Spinal cord (tissue), 10 donors: ENCODE results near the gene COL20A1. TPM values are rescaled to one million over a fixed set of nuclear protein-coding genes. Genes with fewer than 3 reads are reported as not detected.
A peak's percentile ranks its signal among the peaks of the same experiment; 100 is the strongest.

Experiments
- DNase-seq, 6 donors: peaks; one replicate each; pipeline versions ENCODE4 v3.0.0 to v3.0.0-alpha.2; 2013 to 2015; ENCODE audit warnings: low spot score in 6 of 6, low read depth in 4 of 6
- H3K27ac ChIP-seq: one replicate; pipeline ENCODE4 v1.5.1; 2013; ENCODE audit warnings: low read depth, low read length, control low read depth
- H3K27me3 ChIP-seq: one replicate; pipeline ENCODE4 v1.6.1; 2013; ENCODE audit warnings: low read length; ENCODE audit not compliant: control insufficient read depth, insufficient read depth
- H3K36me3 ChIP-seq: one replicate; pipeline ENCODE4 v1.6.1; 2013; ENCODE audit warnings: low read length; ENCODE audit not compliant: control insufficient read depth, insufficient read depth
- H3K4me1 ChIP-seq: one replicate; pipeline ENCODE4 v1.6.1; 2013; ENCODE audit warnings: low read length; ENCODE audit not compliant: control insufficient read depth, insufficient read depth
- H3K4me3 ChIP-seq: one replicate; pipeline ENCODE4 v1.5.1; 2013; ENCODE audit warnings: low read depth, low read length, control low read depth
- H3K9me3 ChIP-seq: one replicate; pipeline ENCODE4 v1.6.1; 2013; ENCODE audit warnings: low read length; ENCODE audit not compliant: control insufficient read depth, insufficient read depth
- WGBS: methylation state at CpG from one replicate; pipeline ENCODE4 v1.1.5; 2013; ENCODE audit warnings: missing lambda C conversion rate; ENCODE audit not compliant: insufficient coverage; 5-methylcytosine and 5-hydroxymethylcytosine counted together
- polyA plus RNA-seq, 2 donors: library from polyadenylated mRNA; unstranded; fragments of 120-200 nt; gene quantifications; one replicate each; pipeline ENCODE4 v1.2.1, GENCODE V29; 2013; ENCODE audit not compliant: insufficient read length in 2 of 2
- total RNA-seq, 2 donors: library from RNA; depleted of rRNA in 1 of 2; stranded (reverse); fragments of 120-200 nt in 1 of 2; fragments of >200 nt in 1 of 2; gene quantifications; one replicate each; pipeline versions ENCODE4 v1.2.3 to v1.2.4, GENCODE V29; 2013 to 2014
- donor health status: healthy.

Gene COL20A1
- total and polyA plus RNA-seq, 4 donors: 10.3 to 50.9 (median 32.2) TPM

- Histone ChIP-seq H3K4me1 (peaks cover 32% of the 10 kb centered on the region), H3K36me3 (peaks cover 73% of the 10 kb centered on the region), H3K27ac (no peak overlapping the region), H3K27me3 (no peaks in the 10 kb centered on the region), H3K4me3 (no peak overlapping the region), H3K9me3 (no peaks in the 10 kb centered on the region)
- DNase-seq: no peak
- 42% methylated on average over 12 of the region's 12 CpGs for WGBS
Measured at GRCh38 chr20:63352811-63353221, 59.8 kb downstream of the COL20A1 start.

- no peaks in the 10 kb centered on the region for H3K9me3 ChIP-seq
- peaks cover 73% of the 10 kb centered on the region for H3K36me3 ChIP-seq
- no peak for DNase-seq
- WGBS: 89% methylated on average over 24 of the region's 25 CpGs
- H3K27ac ChIP-seq: no peak overlapping the region
- H3K4me3 ChIP-seq: no peak overlapping the region
- H3K4me1 ChIP-seq: peaks cover 47% of the 10 kb centered on the region
- no peaks in the 10 kb centered on the region for H3K27me3 ChIP-seq
Measured at GRCh38 chr20:63354636-63355350, 61.8 kb downstream of the COL20A1 start.

- Histone ChIP-seq H3K4me1 (peaks cover 55% of the 10 kb centered on the region), H3K9me3 (no peaks in the 10 kb centered on the region), H3K27ac (no peak overlapping the region), H3K4me3 (no peak overlapping the region), H3K36me3 (peaks cover 63% of the 10 kb centered on the region), H3K27me3 (peaks cover 7% of the 10 kb centered on the region)
- no peak for DNase-seq
- WGBS: 93% methylated on average over 5 of the region's 11 CpGs
Measured at GRCh38 chr20:63355781-63356295, 62.9 kb downstream of the COL20A1 start.

- peaks cover 55% of the 10 kb centered on the region for H3K4me1 ChIP-seq
- H3K4me3 ChIP-seq: no peak overlapping the region
- peaks cover 57% of the 10 kb centered on the region for H3K36me3 ChIP-seq
- no peak for DNase-seq
- H3K27me3 ChIP-seq: peaks cover 10% of the 10 kb centered on the region
- 92% methylated on average over 8 of the region's 8 CpGs for WGBS
- no peak overlapping the region for H3K27ac ChIP-seq
- no peaks in the 10 kb centered on the region for H3K9me3 ChIP-seq
Measured at GRCh38 chr20:63356511-63356910, 63.5 kb downstream of the COL20A1 start.

GRCh38 chr20:63356931-63357879, 64.2 kb downstream of the COL20A1 start:
- Histone ChIP-seq H3K4me3 (no peak overlapping the region), H3K27ac (no peak overlapping the region), H3K9me3 (no peaks in the 10 kb centered on the region), H3K36me3 (peaks cover 57% of the 10 kb centered on the region), H3K4me1 (peaks cover 54% of the 10 kb centered on the region), H3K27me3 (peaks cover 17% of the 10 kb centered on the region)
- whole genome bisulfite sequencing: 88% methylated on average over 29 of the region's 30 CpGs
- DNase-seq: no peak

- peaks cover 46% of the 10 kb centered on the region for H3K4me1 ChIP-seq
- H3K36me3 ChIP-seq: peaks cover 53% of the 10 kb centered on the region
- H3K4me3 ChIP-seq: no peak overlapping the region
- peaks cover 20% of the 10 kb centered on the region for H3K27me3 ChIP-seq
- no peak overlapping the region for H3K27ac ChIP-seq
- H3K9me3 ChIP-seq: no peaks in the 10 kb centered on the region
- WGBS: 56% methylated on average over 26 of the region's 26 CpGs
- DNase-seq: no peak
Measured at GRCh38 chr20:63357921-63358905, 65.2 kb downstream of the COL20A1 start.

- no peak for DNase-seq
- Histone ChIP-seq H3K27me3 (peaks cover 20% of the 10 kb centered on the region), H3K9me3 (no peaks in the 10 kb centered on the region), H3K4me1 (peaks cover 56% of the 10 kb centered on the region), H3K27ac (no peak overlapping the region), H3K4me3 (no peak overlapping the region), H3K36me3 (peaks cover 50% of the 10 kb centered on the region)
- WGBS: 88% methylated on average over 35 of the region's 42 CpGs
Measured at GRCh38 chr20:63359164-63359934, 66.4 kb downstream of the COL20A1 start.

GRCh38 chr20:63359937-63360849, 67.2 kb downstream of the COL20A1 start:
- Histone ChIP-seq H3K4me3 (peak overlapping the region; percentile 36), H3K4me1 (peaks cover 57% of the 10 kb centered on the region), H3K27ac (no peak overlapping the region), H3K9me3 (no peaks in the 10 kb centered on the region), H3K27me3 (peaks cover 20% of the 10 kb centered on the region), H3K36me3 (peaks cover 41% of the 10 kb centered on the region)
- WGBS: 39% methylated on average over 24 of the region's 38 CpGs
- no peak for DNase-seq
